Activated T-cell treated with anti-CD3 and anti-CD28 coated beads, Interleukin-2, amount 50 U/mL, for 1 hour (primary cell): ENCODE data around the gene LHFPL2.
"Not testable (repeated sequence)": the region's sequence is repeated elsewhere in the genome, so short reads cannot be mapped to it uniquely, and the experiment has no call there.

Experiments
- DNase-seq: peaks from one replicate; pipeline ENCODE4 v3.0.0-alpha.2; 2020

LHFPL2 gene

GRCh38 chr5:78648359-78649210, at the start of gene LHFPL2:
TSS of gene LHFPL2 (minus strand) at chr5:78648772. CDS start at chr5:78510213, 138,559 bp downstream.
- peak; percentile 21 for DNase-seq

- no peak for DNase-seq
Observed at GRCh38 chr5:78696637-78697036, 48.1 kb upstream of the LHFPL2 start.

GRCh38 chr5:78696052-78696451, 47.5 kb upstream of the LHFPL2 start:
- not testable (repeated sequence) for DNase-seq

GRCh38 chr5:78693339-78693738, 44.8 kb upstream of the LHFPL2 start:
- DNase-seq = no peak

GRCh38 chr5:78691084-78691960, 42.8 kb upstream of the LHFPL2 start:
- no peak for DNase-seq

GRCh38 chr5:78690253-78690972, 41.8 kb upstream of the LHFPL2 start:
- DNase-seq = no peak

GRCh38 chr5:78689540-78690252, 41.1 kb upstream of the LHFPL2 start:
- no peak for DNase-seq

GRCh38 chr5:78687514-78687913, 38.9 kb upstream of the LHFPL2 start:
- DNase-seq = not testable (repeated sequence)

- DNase-seq = not testable (repeated sequence)
Observed at GRCh38 chr5:78683905-78684304, 35.3 kb upstream of the LHFPL2 start.

- DNase-seq = no peak
Observed at GRCh38 chr5:78679905-78680304, 31.3 kb upstream of the LHFPL2 start.

- no peak for DNase-seq
Observed at GRCh38 chr5:78677777-78678668, 29.5 kb upstream of the LHFPL2 start.

GRCh38 chr5:78675956-78676730, 27.6 kb upstream of the LHFPL2 start:
- DNase-seq = no peak

- not testable (repeated sequence) for DNase-seq
Observed at GRCh38 chr5:78673827-78674226, 25.3 kb upstream of the LHFPL2 start.

GRCh38 chr5:78672154-78672553, 23.6 kb upstream of the LHFPL2 start:
- no peak for DNase-seq

- DNase-seq = no peak
Observed at GRCh38 chr5:78671609-78672008, 23.0 kb upstream of the LHFPL2 start.

GRCh38 chr5:78670701-78671269, 22.2 kb upstream of the LHFPL2 start:
- DNase-seq = no peak

- no peak for DNase-seq
Observed at GRCh38 chr5:78669331-78669730, 20.8 kb upstream of the LHFPL2 start.

GRCh38 chr5:78667461-78668103, 19.0 kb upstream of the LHFPL2 start:
- DNase-seq = no peak

- DNase-seq = not testable (repeated sequence)
Observed at GRCh38 chr5:78666975-78667374, 18.4 kb upstream of the LHFPL2 start.

GRCh38 chr5:78666041-78666444, 17.5 kb upstream of the LHFPL2 start:
- no peak for DNase-seq
